Left colon (tissue), 2 donors: ENCODE measurements around the gene MFSD11. TPM values are rescaled to one million over a fixed set of nuclear protein-coding genes. Genes with fewer than 3 reads are reported as not detected.
A peak's percentile ranks its signal among the peaks of the same experiment; 100 is the strongest.
"Not testable (repeated sequence)": the region's sequence is repeated elsewhere in the genome, so short reads cannot be mapped to it uniquely, and the experiment has no call there.

ENCODE experiments used
- ATAC-seq: fragments of 200-7000 bp; cut with Tn5 transposase; one replicate; pipeline ENCODE4 v1.9.1; 2020; ENCODE audit warnings: mild to moderate bottlenecking, moderate library complexity
- DNase-seq, 2 donors: peaks; one replicate each; pipeline ENCODE4 v3.0.0-alpha.2; 2020
- intact Hi-C, 2 donors: fragments of 100-400 bp; cut with DNase I in 1 of 2; cut with micrococcal nuclease in 1 of 2; formaldehyde crosslinking; loops; one replicate each; pipeline versions ENCODE4 v1.11.2 to v1.14.0; 2022; cut with DNase I, micrococcal nuclease
- long read RNA-seq: library from polyadenylated mRNA; unstranded; transcript quantifications from one replicate; pipeline ENCODE4 v2.0.0, GENCODE V29; 2021
- total RNA-seq, 2 donors: library from RNA; stranded (reverse); fragmentation: NEBNext Ultra II Directional; extraction: Animal tissue kit (Norgen Biotek cat#: 25700); gene quantifications; one replicate each; pipeline ENCODE4 v1.2.1, GENCODE V29; 2021
- donor health status: DM: no; HTN: no; CAD: no.
- donor health status: DM: yes; HTN: yes; CAD: no.

The MFSD11 gene
- 10 to 100 TPM; 39.1 to 43.0 TPM for total RNA-seq
- long read RNA-seq, transcript MFSD11-217 (14 exons, 1,891 nt), result minor isoform, 27 of 104 reads
- long read RNA-seq, transcript MFSD11-211 (13 exons, 3,612 nt), result major isoform, 39 of 104 reads
- long read RNA-seq, transcript MFSD11-220 (14 exons, 2,850 nt), result minor isoform, 9 of 104 reads
- long read RNA-seq, partial matches to known transcripts, result 4 of 104 reads
- long read RNA-seq, other reads (novel, unspliced or antisense), result 24 of 104 reads

DNA sequence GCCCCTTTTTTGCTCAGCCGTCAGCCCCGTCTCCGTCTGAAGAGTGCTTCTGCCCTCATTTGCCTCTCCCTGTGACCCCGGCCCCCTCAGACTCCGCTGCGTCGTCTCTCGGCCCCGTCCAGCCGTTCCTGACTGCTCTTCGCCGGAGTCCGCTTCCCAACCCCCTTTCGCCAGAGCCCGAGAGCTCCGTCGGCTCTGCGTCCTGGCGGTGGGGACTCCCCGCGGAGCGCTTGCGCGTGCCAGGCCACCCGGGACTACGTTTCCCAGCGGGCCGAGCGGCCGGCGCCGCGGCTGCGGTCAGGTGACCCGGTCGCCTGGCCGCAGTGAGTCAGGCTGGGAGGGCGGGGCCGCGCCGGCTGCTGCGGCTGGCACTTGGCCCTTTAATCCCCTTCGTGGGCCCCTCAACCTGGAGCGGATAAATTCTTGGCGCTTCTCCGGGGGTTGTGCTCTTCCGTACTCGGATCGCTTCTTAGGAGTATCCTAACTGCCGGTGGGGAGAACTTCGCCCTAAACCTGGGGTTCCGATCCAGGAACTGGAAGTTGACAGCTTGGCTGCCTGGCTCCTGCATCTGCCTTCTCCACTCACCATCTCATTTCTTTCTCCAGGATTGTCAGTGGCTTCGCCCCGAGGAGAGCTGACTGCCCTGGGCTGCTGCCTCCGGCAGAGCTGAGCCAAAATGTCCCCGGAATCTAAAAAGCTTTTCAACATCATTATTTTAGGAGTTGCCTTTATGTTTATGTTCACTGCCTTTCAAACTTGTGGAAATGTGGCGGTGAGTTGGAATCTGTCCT, at the start of gene MFSD11:
MFSD11 (plus strand) TSS at position 444 of the 792 bp plus-strand sequence; CDS start at position 678, 234 bp downstream.
- intact Hi-C loops, result no loop called here
- peak; percentile 91 to 93 for DNase-seq
- peak; percentile 73 for ATAC-seq

DNA sequence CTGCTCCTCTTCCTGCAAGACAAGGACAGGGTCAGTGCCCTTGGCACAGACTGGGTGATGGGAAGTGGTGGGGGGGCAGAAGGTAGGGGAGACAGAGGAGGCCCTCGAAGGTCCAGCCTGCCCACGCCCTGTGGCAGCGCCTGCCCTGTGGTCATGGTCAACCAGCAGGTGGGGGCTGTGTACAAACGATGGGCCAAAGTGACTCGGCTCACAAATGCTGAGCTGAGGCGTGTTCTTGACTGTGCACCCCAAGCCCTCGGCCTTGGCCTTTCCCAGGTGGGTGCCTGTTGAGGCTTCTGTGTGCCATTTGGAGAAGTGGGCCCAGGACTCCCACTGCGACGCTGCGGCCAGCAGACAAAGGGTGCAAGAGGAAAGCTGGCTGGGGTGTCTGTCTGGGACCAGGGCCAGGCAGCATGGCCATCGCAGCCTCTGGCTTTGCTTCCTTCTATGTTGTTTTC, 49.7 kb upstream of the MFSD11 start:
- no peak for ATAC-seq
- no peak for DNase-seq
- intact Hi-C loops, result no loop called here

DNA sequence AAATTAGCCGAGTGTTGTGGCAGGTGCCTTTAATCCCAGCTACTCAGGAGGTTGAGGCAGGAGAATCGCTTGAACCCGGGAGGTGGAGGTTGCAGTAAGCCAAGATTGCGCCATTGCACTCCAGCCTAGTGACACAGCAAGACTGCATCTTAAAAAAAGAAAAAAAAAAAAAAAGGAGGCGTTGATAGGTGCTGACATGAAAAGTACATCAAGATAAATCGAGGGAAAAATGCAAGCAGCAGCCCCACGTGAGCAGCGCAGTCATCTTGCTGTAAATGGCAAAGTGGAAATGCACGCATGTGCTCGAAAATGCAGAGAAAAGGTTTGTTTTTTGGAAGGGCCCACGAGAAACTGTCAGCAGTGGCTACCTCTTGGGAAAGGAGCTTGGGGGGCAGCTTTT, 48.1 kb upstream of the MFSD11 start:
- DNase-seq, result no peak
- no peak for ATAC-seq
- intact Hi-C loops, result no loop called here

DNA sequence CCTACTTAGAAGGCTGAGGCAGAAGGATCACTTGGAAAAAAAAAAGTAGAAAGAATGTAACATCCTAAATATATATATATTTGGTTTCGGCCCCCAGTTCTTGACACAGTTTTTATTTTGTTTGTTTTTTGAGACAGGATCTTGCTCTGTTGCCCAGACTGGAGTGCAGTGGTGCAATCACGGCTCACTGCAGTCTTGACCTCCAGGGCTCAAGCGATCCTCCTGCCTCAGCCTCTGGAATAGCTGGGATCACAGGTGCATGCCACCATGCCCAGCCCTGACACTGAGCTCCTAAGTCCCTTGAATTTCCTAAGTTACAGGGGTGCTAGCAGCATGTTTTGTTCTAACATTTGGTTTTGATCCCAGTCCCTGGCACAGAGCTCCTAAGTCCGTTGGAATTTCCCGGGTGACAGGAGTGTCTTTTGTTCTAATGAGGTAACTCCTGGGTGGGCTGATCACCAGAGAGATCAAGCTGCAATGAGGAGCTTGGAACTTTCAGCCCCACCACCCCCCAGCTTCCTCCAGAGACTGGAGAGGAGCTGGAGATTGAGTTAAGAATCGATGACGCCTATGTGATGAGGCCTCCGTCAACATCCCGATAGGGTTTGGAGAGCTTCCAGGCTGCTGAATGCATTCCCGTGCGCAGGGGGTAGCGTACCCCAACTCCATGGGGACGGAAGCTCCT, 47.2 kb upstream of the MFSD11 start:
- intact Hi-C loops, result no loop called here
- DNase-seq (no peak), ATAC-seq (no peak)

DNA sequence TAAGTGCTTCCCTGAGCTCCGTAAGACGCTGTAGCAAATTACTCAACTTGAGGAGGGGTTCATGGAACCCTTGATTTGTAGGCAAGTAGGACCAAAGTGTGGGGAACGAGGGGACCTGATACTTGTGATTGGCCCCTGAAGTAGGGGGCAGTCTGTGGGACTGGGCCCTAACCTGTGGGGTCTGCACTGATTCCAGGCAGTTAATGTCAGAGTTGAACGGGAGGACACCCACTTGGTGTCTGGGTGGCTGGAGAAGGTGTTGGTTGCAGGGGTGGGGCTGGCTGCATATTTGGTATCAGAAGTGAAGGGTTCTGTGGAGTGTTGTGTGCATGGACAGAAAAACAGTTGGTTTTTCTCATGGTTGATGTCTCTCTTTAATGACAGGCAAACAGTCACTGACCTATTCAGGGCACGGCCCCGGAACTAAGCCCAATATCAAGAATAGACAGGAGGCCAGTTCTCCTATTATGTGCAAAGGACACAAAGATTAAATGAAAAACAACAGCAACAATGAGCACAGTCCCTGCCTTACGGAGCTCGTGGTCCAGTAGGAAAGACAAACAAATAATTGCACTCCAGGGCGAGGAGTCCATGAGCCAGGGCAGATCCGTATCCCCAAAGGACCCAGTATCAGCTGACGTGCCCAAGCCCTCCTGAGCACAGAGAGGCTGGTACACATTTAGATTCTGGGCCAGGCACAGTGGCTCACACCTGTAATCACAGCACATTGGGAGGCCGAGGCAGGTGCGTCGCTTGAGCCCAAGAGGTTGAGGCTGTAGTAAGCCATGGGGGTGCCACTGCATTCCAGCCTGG, 46.3 kb upstream of the MFSD11 start:
- ATAC-seq, result no peak
- intact Hi-C loops, result no loop called here
- no peak for DNase-seq

DNA sequence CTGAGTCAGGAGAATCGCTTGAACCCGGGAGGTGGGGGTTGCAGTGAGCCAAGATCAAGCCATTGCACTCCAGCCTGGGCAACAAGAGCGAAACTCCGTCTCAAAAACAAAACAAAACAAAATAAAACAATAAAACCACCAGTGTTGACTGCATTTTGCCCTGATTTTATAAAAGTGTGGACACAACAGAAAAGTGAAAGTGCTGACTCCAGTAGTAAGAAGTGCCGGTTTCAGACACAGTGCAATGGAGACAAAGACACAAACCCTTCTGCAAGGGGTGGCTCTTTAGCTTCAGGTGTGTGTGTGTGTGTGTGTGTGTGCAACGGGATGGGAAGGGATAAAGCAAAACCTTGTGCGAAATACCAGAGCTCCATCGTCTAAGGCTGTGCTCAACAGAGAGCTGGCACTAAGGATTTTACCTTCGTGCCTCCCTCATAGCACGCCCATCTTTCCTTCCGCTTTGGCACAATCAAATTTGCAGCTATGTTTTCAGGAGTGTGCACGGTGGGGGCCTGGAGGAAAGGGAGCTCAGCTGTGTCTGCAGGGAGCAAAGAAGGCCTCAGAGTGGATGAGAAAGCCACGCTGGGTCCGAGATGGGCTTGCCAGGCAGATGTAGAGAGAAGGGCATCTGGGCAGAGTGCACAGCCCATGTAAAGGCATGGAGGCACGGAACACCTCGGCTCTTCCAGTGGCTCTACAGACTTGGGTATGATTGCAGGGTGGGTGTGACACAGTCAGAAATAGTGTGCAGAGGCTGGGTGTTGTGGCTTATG, 42.7 kb upstream of the MFSD11 start:
- DNase-seq, result no peak
- intact Hi-C loops, result no loop called here
- peak; percentile 34 for ATAC-seq

DNA sequence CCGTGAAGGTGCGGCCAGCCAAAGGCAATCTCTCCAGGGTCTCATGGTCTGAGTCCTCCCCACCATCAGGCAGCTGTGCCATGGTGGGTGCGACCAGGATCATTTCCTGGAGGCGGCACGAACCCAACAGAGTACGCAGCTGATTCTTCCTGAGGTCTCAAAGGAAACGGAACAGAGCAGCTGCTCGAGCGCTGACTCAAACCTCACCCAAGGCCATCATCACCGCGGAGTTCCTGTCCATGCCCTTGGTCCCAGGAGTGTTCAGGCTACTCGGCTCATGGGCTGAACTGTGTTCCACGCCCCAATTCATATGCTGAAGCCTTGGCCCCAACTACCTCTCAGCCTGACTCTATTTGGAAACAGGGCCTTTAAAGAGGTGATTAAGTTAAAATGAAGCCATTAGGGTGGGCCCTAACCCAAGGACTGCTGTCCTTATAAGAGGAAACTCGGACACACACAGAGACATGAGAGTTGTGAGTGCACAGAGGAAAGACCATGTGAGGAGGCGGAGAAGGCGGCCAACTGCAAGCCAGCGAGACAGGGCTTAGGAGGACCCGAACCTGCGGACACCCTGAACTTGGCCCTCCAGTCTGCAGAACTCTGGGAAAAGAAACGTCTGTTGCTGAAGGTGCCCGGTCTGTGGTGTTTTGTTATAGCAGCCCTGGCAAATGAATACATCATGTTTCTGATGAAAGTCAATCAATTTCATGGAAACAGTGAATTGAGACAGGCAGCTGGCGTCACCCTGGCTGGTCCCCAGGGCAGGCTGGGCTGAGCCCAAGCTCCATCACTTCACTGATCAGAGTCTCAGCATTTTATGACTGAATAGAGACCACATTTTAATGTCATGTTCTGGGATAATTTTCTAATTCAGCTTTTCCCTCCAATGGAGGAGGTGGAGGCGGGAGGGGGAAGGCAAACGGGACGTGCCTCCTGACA, 40.9 kb upstream of the MFSD11 start:
- no peak for DNase-seq
- ATAC-seq, result no peak
- intact Hi-C loops, result no loop called here

DNA sequence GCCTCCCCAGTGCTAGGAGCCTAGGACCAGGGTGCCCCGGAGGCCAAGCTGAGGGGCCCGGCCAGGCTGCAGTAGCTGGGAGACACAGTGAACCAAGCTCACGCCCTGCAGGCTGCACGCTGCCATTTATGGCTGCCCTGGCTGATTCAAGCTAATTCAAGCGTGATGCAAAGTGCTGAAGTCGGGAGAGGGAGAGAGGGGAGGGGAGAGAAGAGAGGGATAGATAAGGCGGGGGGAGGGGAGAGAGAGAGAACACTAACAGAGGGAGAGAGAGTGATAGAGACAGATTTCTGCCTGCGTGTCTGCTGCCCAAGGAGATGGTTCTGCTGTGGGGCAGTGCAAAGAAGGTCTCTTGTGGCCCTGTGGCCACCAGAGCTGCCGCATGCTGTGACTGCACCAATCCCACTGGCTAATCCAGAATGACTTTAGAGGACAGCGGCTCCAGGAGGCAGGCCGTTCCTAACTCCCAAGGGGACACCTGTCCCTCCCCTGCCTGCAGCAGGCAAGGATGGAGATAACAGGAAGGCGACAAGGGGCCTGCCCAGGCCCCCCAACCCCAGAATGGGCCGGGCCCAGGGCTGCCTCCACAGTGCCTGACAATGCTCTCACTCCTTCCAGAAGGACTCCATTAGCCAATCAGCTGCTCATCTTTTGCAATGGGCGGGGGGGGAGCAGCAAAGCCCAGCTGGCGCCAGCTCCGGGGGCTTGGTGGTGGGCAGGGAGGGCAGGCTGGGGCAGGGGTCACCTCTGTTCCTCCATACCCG, 40.0 kb upstream of the MFSD11 start:
- intact Hi-C loops, result no loop called here
- no peak for DNase-seq
- ATAC-seq, result no peak

DNA sequence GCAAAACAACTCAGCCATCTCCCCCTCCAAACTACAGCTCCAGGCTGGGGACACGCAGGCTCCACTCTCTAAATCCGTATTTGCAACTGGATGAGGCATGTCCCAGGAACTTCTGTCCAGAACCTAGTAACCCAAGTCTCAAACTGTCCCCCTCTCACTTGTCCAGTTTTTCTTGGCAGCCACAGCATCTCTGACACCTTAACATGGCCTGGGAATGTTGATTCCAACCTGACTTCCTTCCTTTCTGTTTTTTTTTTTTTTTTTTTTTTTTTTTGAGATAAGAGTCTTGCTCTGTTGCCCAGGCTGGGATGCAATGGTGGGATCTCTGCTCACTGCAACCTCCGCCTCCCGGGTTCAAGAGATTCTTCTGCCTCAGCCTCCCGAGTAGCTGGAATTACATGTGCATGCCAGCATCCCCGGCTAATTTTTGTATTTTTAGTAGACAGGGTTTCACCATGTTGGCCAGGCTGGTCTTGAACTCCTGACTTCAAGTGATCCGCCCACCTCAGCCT, 39.4 kb upstream of the MFSD11 start:
- intact Hi-C loops, DNase-seq, ATAC-seq: not testable (repeated sequence)

DNA sequence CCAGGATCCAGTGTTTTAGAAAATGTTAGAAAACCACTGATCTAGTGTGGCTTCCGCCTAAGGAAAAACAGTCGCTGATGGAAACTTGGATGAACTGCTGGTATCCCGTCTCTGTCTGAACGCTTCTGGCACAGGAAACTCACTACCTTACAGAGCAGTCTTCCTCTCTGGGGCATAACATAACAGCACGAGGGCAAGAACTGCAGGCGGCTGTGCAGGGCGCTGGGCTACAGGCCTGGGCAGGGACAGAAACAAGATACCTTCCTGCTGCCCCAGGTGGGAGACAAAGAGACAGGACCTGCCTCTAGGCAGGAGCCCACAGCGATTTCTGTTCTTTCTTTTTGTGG, 37.7 kb upstream of the MFSD11 start:
- intact Hi-C loops, result no loop called here
- ATAC-seq (peak; percentile 14), DNase-seq (no peak)

DNA sequence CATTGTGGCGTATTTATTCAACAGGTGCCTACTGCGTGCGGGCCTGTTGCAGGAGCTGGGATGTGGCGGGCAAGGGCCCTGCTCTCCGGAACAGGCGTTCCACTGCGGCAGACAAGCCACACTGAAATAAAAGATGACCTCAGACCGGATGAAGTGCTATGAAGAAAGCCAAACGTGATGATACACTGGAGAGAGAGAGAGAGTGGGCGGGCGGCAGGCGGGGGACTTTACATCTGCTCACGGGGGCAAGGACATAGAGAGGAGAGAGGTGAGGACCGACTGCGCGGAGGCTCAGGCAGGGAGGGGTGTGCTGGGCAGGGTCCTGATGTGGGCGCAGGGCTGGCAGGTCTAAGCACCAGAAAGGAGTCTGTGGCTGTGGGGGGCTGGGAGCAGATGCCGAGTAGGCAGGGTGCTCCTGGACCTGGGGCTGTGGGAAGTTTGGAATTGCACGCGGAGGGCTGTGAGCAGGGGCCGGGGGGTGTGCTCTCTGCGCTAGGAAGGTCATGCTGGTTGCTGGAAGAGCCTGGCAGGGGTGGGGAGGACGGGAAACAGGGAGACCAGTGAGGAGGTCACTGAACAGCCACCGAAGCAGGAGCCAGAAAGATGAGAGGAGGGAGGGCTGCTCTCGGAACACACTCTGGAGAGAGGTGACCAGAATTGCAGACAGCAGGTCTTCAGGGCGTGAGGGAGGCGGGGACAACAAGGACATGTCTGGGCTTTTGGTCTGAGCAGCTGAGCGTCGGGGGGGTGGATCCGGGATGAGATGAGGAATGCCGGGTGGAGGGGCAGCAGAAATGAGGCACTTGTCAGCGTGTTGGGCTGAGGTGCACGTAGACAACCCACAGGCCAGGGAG, 37.1 kb upstream of the MFSD11 start:
- intact Hi-C loops, result no loop called here
- DNase-seq (peak in 1 of 2 donors; percentile 52), ATAC-seq (peak; percentile 28)

DNA sequence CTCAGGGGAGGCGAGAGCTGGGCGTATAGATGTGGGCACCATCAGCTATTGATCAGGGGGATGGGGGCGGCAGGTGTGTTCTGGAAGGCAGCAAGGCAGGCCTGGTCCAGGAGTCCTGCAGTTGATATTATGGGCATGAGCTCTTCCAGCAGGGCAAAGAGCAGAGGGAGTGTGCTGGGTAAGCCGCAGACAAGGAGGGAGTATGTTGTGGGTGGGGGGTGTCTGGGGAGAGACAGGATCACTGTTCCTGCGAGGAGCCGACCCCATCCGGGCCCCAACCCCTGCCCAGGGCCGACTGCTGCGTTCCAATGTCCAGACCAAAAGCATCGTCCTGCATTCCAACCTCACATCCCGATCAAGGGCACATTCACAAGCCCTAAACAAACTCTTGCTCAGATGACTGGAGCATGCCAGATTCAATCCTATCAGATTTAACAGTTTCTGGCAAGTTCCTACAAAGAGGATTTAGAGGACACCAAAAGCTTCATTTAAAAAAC, 36.4 kb upstream of the MFSD11 start:
- no peak for ATAC-seq
- intact Hi-C loops, result no loop called here
- DNase-seq, result no peak

DNA sequence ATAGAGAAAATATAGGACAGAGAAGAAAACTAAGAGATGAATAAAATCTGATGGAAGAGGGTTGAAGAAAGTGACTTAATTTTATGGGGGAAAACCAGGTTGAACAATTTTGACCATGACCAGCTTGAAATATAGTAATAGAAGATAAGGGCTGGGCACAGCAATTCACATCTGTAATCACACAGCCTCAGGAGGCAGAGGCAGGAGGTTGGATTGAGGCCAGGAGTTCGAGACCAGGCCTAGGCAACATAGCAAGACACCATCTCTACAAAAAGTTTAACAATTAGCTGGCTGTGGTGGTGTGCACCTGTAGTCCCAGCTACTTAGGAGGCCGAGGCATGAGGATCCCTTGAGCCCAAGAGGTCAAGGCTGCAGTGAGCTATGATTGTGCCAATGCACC, 35.8 kb upstream of the MFSD11 start:
- intact Hi-C loops, result no loop called here
- ATAC-seq (no peak), DNase-seq (no peak)

DNA sequence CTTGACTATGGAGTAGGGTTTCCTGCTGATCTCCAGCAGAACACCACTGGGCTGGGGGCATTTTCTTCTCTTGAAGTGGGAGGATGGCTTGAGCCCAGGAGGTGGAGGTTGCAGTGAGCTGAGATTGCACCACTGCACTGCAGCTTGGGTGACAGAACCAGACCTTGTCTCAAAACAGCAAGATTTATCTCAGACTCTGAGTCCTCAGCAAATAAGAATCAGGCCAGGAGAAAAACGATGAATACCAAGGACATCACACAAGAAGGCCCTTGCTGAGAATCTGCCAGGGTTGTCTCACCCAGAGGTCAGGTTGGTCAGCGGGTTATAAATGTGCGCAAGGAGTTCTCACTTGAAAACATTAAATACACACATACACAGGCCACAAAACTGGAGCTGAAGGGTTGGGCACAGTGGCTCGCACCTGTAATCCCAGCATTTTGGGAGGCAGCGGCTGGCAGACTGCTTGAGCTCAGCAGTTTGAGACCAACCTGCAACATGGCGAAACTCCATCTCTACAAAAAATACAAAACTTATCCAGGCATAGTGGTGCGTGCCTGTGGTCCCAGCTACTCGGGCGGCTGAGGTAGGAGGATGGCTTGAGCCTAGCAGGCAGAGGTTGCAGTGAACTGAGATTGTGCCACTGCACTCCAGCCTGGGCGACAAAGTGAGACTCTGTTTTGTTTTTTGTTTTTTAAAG, 34.8 kb upstream of the MFSD11 start:
- intact Hi-C loops, result no loop called here
- no peak for ATAC-seq
- no peak for DNase-seq

DNA sequence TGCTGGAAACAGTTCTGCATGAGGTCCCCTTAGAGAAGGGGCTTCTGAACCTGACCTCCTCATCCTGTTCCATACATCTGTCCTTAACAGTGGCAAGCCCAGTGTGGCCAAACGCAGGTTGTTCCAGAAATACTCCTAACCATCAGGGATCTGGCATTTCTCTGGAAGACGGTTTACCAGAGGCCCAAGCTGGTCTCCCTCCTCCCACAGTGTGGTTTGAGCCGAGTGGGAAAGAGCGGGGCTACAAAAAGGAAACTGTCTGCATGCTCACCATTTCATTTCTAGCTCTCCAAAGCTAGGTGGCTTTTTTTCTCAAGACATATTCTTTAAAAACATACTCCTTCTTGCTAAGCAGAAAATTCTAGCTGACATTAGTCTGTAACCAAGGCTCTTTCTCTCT, 33.1 kb upstream of the MFSD11 start:
- DNase-seq, result no peak
- intact Hi-C loops, result no loop called here
- no peak for ATAC-seq
